Endothelial cell of umbilical vein (primary cell): ENCODE results near the gene DVL1. TPM values are rescaled to one million over a fixed set of nuclear protein-coding genes. Genes with fewer than 3 reads are reported as not detected.

ENCODE experiments used
- BruUV-seq: library from RNA; stranded (reverse); fragments of 400-500 nt; replicated peaks from 2 replicates; lab custom pipeline; 2021; lab: Mats Ljungman, UMichigan
- CTCF ChIA-PET: fragments of 300-600, 350-600 bp; sonication (Branson Sonifier 250); formaldehyde crosslinking; loops from one replicate; lab custom pipeline; 2021; ENCODE audit warnings: antibody characterized with exemption, inconsistent platforms; lab: Charles Lee
- POLR2A ChIA-PET: fragments of 300-600, 350-600 bp; sonication (Branson Sonifier 250); formaldehyde crosslinking; loops from one replicate; lab custom pipeline; 2021; ENCODE audit warnings: antibody characterized with exemption, inconsistent platforms; lab: Charles Lee
- DNase-seq: peaks from one replicate; pipeline ENCODE4 v3.0.0-alpha.2; 2011; ENCODE audit warnings: low read depth, low spot score
- FAIRE-seq: peaks from 2 replicates; lab custom pipeline; 2011; peaks lifted over from hg19 to GRCh38; lab: Jason Lieb, UNC
- H2AFZ ChIP-seq: 2 replicates; pipeline ENCODE4 v1.6.0; 2012; ENCODE audit warnings: low read depth, low read length, control low read depth, inconsistent platforms
- H3K27ac ChIP-seq: 2 replicates; pipeline ENCODE4 v1.5.1; 2011; ENCODE audit warnings: low read depth, mild to moderate bottlenecking, control low read depth, low read length, moderate library complexity; ENCODE audit not compliant: insufficient read depth
- H3K27me3 ChIP-seq, 2 experiments: 2 replicates each; pipeline versions ENCODE4 v1.6.0 to v1.6.1; 2011; ENCODE audit warnings: low read length in 2 of 2, mixed read lengths in 1 of 2; ENCODE audit not compliant: control insufficient read depth in 2 of 2, insufficient read depth in 2 of 2
- H3K36me3 ChIP-seq, 2 experiments: 2 replicates in 1 of 2; 3 replicates in 1 of 2; pipeline ENCODE4 v1.5.1; 2011; ENCODE audit warnings: low read length in 2 of 2, mild to moderate bottlenecking in 1 of 2, moderate library complexity in 1 of 2; ENCODE audit not compliant: control insufficient read depth in 2 of 2, insufficient read depth in 2 of 2; ENCODE audit errors: extremely low read depth in 1 of 2
- H3K4me1 ChIP-seq: 3 replicates; pipeline ENCODE4 v1.5.1; 2011; ENCODE audit warnings: mild to moderate bottlenecking, low read length; ENCODE audit not compliant: control insufficient read depth, insufficient read depth; ENCODE audit errors: extremely low read depth
- H3K4me2 ChIP-seq: 2 replicates; pipeline ENCODE4 v1.6.1; 2011; ENCODE audit warnings: low read length, control low read depth, mixed read lengths; ENCODE audit not compliant: insufficient read depth
- H3K4me3 ChIP-seq, 3 experiments: fragments of 200-600 bp in 1 of 3; sonication (generic), shearing (Covaris generic) in 1 of 3; replicated peaks in 1 of 3; 2 replicates each; pipeline ENCODE4 v1.5.1; 2011 to 2016; ENCODE audit warnings: control low read depth in 3 of 3, low read length in 3 of 3, mild to moderate bottlenecking in 2 of 3, inconsistent platforms in 1 of 3, low read depth in 1 of 3, moderate library complexity in 1 of 3; ENCODE audit not compliant: insufficient read depth in 1 of 3
- H3K79me2 ChIP-seq: 2 replicates; pipeline ENCODE4 v1.6.0; 2012; ENCODE audit warnings: low read length, inconsistent platforms; ENCODE audit not compliant: control insufficient read depth, insufficient read depth
- H3K9ac ChIP-seq: replicated peaks from 2 replicates; pipeline ENCODE3; 2011; ENCODE audit warnings: low read length, control low read depth; ENCODE audit not compliant: insufficient read depth; ENCODE audit errors: extremely low read depth
- H3K9me1 ChIP-seq: replicated peaks from 3 replicates; pipeline ENCODE4 v1.6.0; 2011; ENCODE audit warnings: mild to moderate bottlenecking, low read length; ENCODE audit not compliant: control insufficient read depth, insufficient read depth; ENCODE audit errors: extremely low read depth
- H3K9me3 ChIP-seq: replicated peaks from 2 replicates; pipeline ENCODE4 v1.5.1; 2012; ENCODE audit warnings: low read length, inconsistent platforms; ENCODE audit not compliant: control insufficient read depth, insufficient read depth
- H4K20me1 ChIP-seq: replicated peaks from 2 replicates; pipeline ENCODE3; 2011; ENCODE audit warnings: mild to moderate bottlenecking, low read length; ENCODE audit not compliant: control insufficient read depth, insufficient read depth; ENCODE audit errors: extremely low read depth
- CTCF ChIP-seq, 2 donors: IDR thresholded peaks; 1 replicate in 1 of 2; 2 replicates in 1 of 2; pipeline ENCODE4 v1.5.1; 2011; ENCODE audit warnings: low read length in 2 of 2, mild to moderate bottlenecking in 2 of 2, moderate library complexity in 2 of 2, control low read depth in 1 of 2, inconsistent platforms in 1 of 2, low read depth in 1 of 2; ENCODE audit not compliant: insufficient read depth in 1 of 2; ENCODE audit errors: extremely low read depth in 1 of 2
- EZH2 ChIP-seq: IDR thresholded peaks from 2 replicates; pipeline ENCODE4 v1.6.1; 2012; ENCODE audit warnings: borderline replicate concordance, low read depth, mild to moderate bottlenecking, moderate library complexity, low read length, inconsistent platforms; ENCODE audit not compliant: severe bottlenecking
- FOS ChIP-seq: IDR thresholded peaks from 2 replicates; pipeline ENCODE4 v1.6.1; 2011; ENCODE audit warnings: mild to moderate bottlenecking, low read length, moderate library complexity, borderline replicate concordance; ENCODE audit not compliant: insufficient read depth
- GATA2 ChIP-seq: IDR thresholded peaks from 2 replicates; pipeline ENCODE4 v1.7.0; 2011; ENCODE audit warnings: low read depth, mild to moderate bottlenecking, moderate library complexity, mixed read lengths, low read length; ENCODE audit not compliant: insufficient read length, insufficient read depth
- JUN ChIP-seq: IDR thresholded peaks from 2 replicates; pipeline ENCODE4 v1.6.1; 2011; ENCODE audit warnings: borderline replicate concordance, low read depth; ENCODE audit not compliant: insufficient read length, insufficient read depth
- MAX ChIP-seq: IDR thresholded peaks from 2 replicates; pipeline ENCODE4 v1.6.1; 2011; ENCODE audit not compliant: insufficient read depth, insufficient read length
- MYC ChIP-seq: IDR thresholded peaks from one replicate; pipeline ENCODE4 v1.6.1; 2011; ENCODE audit warnings: mild to moderate bottlenecking, low read depth, low read length
- POLR2A ChIP-seq: IDR thresholded peaks from 2 replicates; pipeline ENCODE4 v1.6.1; 2012; ENCODE audit warnings: low read depth, mild to moderate bottlenecking, control low read depth, low read length
- POLR2AphosphoS5 ChIP-seq: IDR thresholded peaks from 2 replicates; pipeline ENCODE4 v1.6.1; 2012; ENCODE audit warnings: low read depth, mild to moderate bottlenecking, control low read depth, low read length, moderate library complexity; ENCODE audit not compliant: insufficient read depth
- dilution Hi-C: fragments of 300-500 bp; cut with MboI; formaldehyde crosslinking; loops from one replicate; pipeline ENCODE4 v1.15.0; 2019; ENCODE audit warnings: low sequenced_read_pairs; ENCODE audit not compliant: extremely low pct_ligation_motif_present
- intact Hi-C: fragments of 100-400 bp; cut with micrococcal nuclease; formaldehyde crosslinking; loops from one replicate; pipeline ENCODE4 v1.10.0; 2022
- polyA plus RNA-seq, 4 experiments: library from polyadenylated mRNA; depleted of rRNA in 3 of 4; stranded (reverse) in 3 of 4; unstranded in 1 of 4; fragments of >200 nt; gene quantifications; 2 replicates each; pipeline versions ENCODE4 v1.2.1 to v1.2.3, GENCODE V29; 2011 to 2012; ENCODE audit warnings: missing spikeins in 1 of 4
- total RNA-seq: library from RNA; stranded (reverse); gene quantifications from 2 replicates; pipeline ENCODE4 v1.2.3, GENCODE V29; 2021

DVL1 gene
- total and polyA plus RNA-seq, 2 donors (not counting 3 experiments of a cell fraction or from before 2014, with no cell fraction given): 26.8 to 36.5 TPM

GRCh38 chr1:1293263-1294249, 55.7 kb downstream of the DVL1 start:
- ChIA-PET POLR2A (no interaction called here), CTCF (interaction anchor here (0.6 to 5.5 kb wide), 2 partner anchors 174 to 309 kb away, joined by 3 to 286 read pairs; no protein-coding TSS in a partner anchor)
- Histone ChIP-seq H3K9me3 (no peaks in the 10 kb centered on the region), H3K4me1 (no peaks in the 10 kb centered on the region), H3K4me3 (no peak overlapping the region), H4K20me1 (no peaks in the 10 kb centered on the region), H3K9me1 (no peaks in the 10 kb centered on the region), H3K27me3 (no peaks in the 10 kb centered on the region), H3K4me2 (no peak overlapping the region), H3K36me3 (no peaks in the 10 kb centered on the region), H3K27ac (no peak overlapping the region), H3K79me2 (no peaks in the 10 kb centered on the region), H3K9ac (no peak overlapping the region), H2AFZ (no peak overlapping the region)
- DNase-seq: no peak
- dilution Hi-C loops: no loop called here
- BruUV-seq: no TSS peak
- intact Hi-C loops: no loop called here
- TF ChIP-seq FOS: no peak
- TF ChIP-seq POLR2A: no peak
- no peak for TF ChIP-seq EZH2
- TF ChIP-seq GATA2: no peak
- TF ChIP-seq MYC: no peak
- no peak for TF ChIP-seq POLR2AphosphoS5
- TF ChIP-seq JUN: no peak
- no peak for TF ChIP-seq MAX
- TF ChIP-seq CTCF (IDR thresholded peaks at IDR 0.05; ENCODE audit: extremely low read depth in 1 of 2, insufficient read depth in 1 of 2, low read depth in 1 of 2, low read length in 2 of 2): no peak
- no peak for FAIRE-seq
